Skeletal muscle tissue (tissue), 4 donors: ENCODE measurements around the gene USP3. TPM values are rescaled to one million over a fixed set of nuclear protein-coding genes. Genes with fewer than 3 reads are reported as not detected.

Experiments used
- H3K27ac ChIP-seq: one replicate; pipeline ENCODE4 v1.7.0; 2013; ENCODE audit warnings: mild to moderate bottlenecking, low read depth, low read length, inconsistent platforms
- H3K27me3 ChIP-seq, 3 donors: one replicate each; pipeline ENCODE4 v1.7.0; 2013; ENCODE audit warnings: low read length in 3 of 3; ENCODE audit not compliant: control insufficient read depth in 3 of 3, insufficient read depth in 3 of 3
- H3K36me3 ChIP-seq, 3 donors: one replicate each; pipeline ENCODE4 v1.7.0; 2013; ENCODE audit warnings: low read length in 3 of 3; ENCODE audit not compliant: control insufficient read depth in 3 of 3, insufficient read depth in 3 of 3
- H3K4me1 ChIP-seq, 3 donors: one replicate each; pipeline ENCODE4 v1.7.0; 2013; ENCODE audit warnings: low read length in 3 of 3, mild to moderate bottlenecking in 3 of 3; ENCODE audit not compliant: control insufficient read depth in 3 of 3, insufficient read depth in 3 of 3
- H3K4me3 ChIP-seq, 3 donors: one replicate each; pipeline ENCODE4 v1.7.0; 2013; ENCODE audit warnings: low read length in 3 of 3
- H3K9ac ChIP-seq, 3 donors: one replicate each; pipeline ENCODE4 v1.7.0; 2013; ENCODE audit warnings: low read length in 3 of 3, mild to moderate bottlenecking in 3 of 3, moderate library complexity in 2 of 3, low read depth in 1 of 3
- H3K9me3 ChIP-seq, 3 donors: one replicate each; pipeline ENCODE4 v1.7.0; 2013; ENCODE audit warnings: low read length in 3 of 3; ENCODE audit not compliant: control insufficient read depth in 3 of 3
- total RNA-seq: library from RNA; depleted of rRNA; stranded (reverse); fragments of >200 nt; gene quantifications from one replicate; pipeline ENCODE4 v1.2.3, GENCODE V29; 2014
- donor health status: Osteomylitis.

USP3 gene
- total RNA-seq, 1 donor from 2014 or later: 33.4 TPM

- H3K9ac ChIP-seq: no peak overlapping the region
Observed at GRCh38 chr15:63538876-63539275, 34.5 kb downstream of the USP3 start.

GRCh38 chr15:63539521-63539920 lies 35.1 kb downstream of the USP3 start:
- H3K36me3 ChIP-seq: peaks cover 0 to 10% (median 0%) of the 10 kb centered on the region in 3 donors
- no peak overlapping the region for H3K9ac ChIP-seq
- H3K27ac ChIP-seq: no peak overlapping the region

More at GRCh38 chr15:63538876-63539275, 34.5 kb downstream of the USP3 start:
- H3K4me3 ChIP-seq: no peak overlapping the region
- no peak overlapping the region for H3K27ac ChIP-seq
- H3K27me3 ChIP-seq: no peaks in the 10 kb centered on the region
- H3K36me3 ChIP-seq: peaks cover 0 to 10% (median 0%) of the 10 kb centered on the region in 3 donors
- H3K4me1 ChIP-seq: peaks cover 0 to 5% (median 0%) of the 10 kb centered on the region in 3 donors
- H3K9me3 ChIP-seq: no peaks in the 10 kb centered on the region

GRCh38 chr15:63539998-63540397 lies 35.6 kb downstream of the USP3 start:
- no peak overlapping the region for H3K27ac ChIP-seq

More at GRCh38 chr15:63539521-63539920, 35.1 kb downstream of the USP3 start:
- Histone ChIP-seq H3K4me1 (peaks cover 0 to 5% (median 0%) of the 10 kb centered on the region in 3 donors), H3K27me3 (no peaks in the 10 kb centered on the region), H3K4me3 (no peak overlapping the region), H3K9me3 (no peaks in the 10 kb centered on the region)

GRCh38 chr15:63540449-63540848 lies 36.1 kb downstream of the USP3 start:
- H3K27me3 ChIP-seq: no peaks in the 10 kb centered on the region
- H3K27ac ChIP-seq: no peak overlapping the region
- peaks cover 0 to 10% (median 0%) of the 10 kb centered on the region in 3 donors for H3K36me3 ChIP-seq
- H3K9ac ChIP-seq: no peak overlapping the region
- no peak overlapping the region for H3K4me3 ChIP-seq
- no peaks in the 10 kb centered on the region for H3K9me3 ChIP-seq
- H3K4me1 ChIP-seq: peaks cover 0 to under 1% (median 0%) of the 10 kb centered on the region in 3 donors

More at GRCh38 chr15:63539998-63540397, 35.6 kb downstream of the USP3 start:
- Histone ChIP-seq H3K4me3 (no peak overlapping the region), H3K4me1 (peaks cover 0 to 5% (median 0%) of the 10 kb centered on the region in 3 donors), H3K27me3 (no peaks in the 10 kb centered on the region), H3K36me3 (peaks cover 0 to 10% (median 0%) of the 10 kb centered on the region in 3 donors), H3K9me3 (no peaks in the 10 kb centered on the region), H3K9ac (no peak overlapping the region)

- Histone ChIP-seq H3K9ac (no peak overlapping the region), H3K4me3 (no peak overlapping the region), H3K4me1 (no peaks in the 10 kb centered on the region), H3K9me3 (no peaks in the 10 kb centered on the region), H3K27ac (no peak overlapping the region), H3K36me3 (peaks cover 0 to 7% (median 0%) of the 10 kb centered on the region in 3 donors), H3K27me3 (no peaks in the 10 kb centered on the region)
Observed at GRCh38 chr15:63544258-63545026, 40.0 kb downstream of the USP3 start.

- H3K9me3 ChIP-seq: no peaks in the 10 kb centered on the region
Observed at GRCh38 chr15:63545520-63545919, 41.1 kb downstream of the USP3 start.

GRCh38 chr15:63551400-63551799 lies 47.0 kb downstream of the USP3 start:
- H3K27me3 ChIP-seq: no peaks in the 10 kb centered on the region
- no peak overlapping the region for H3K27ac ChIP-seq
- H3K36me3 ChIP-seq: no peaks in the 10 kb centered on the region
- no peaks in the 10 kb centered on the region for H3K9me3 ChIP-seq
- H3K4me3 ChIP-seq: no peak overlapping the region
- H3K4me1 ChIP-seq: peaks cover 0 to 12% (median 0%) of the 10 kb centered on the region in 3 donors
- H3K9ac ChIP-seq: no peak overlapping the region

More at GRCh38 chr15:63545520-63545919, 41.1 kb downstream of the USP3 start:
- no peaks in the 10 kb centered on the region for H3K4me1 ChIP-seq
- no peak overlapping the region for H3K4me3 ChIP-seq
- H3K27me3 ChIP-seq: no peaks in the 10 kb centered on the region
- no peaks in the 10 kb centered on the region for H3K36me3 ChIP-seq
- H3K27ac ChIP-seq: no peak overlapping the region
- no peak overlapping the region for H3K9ac ChIP-seq

- no peak overlapping the region for H3K9ac ChIP-seq
Observed at GRCh38 chr15:63553388-63553791, 49.0 kb downstream of the USP3 start.

GRCh38 chr15:63554337-63554927 lies 50.0 kb downstream of the USP3 start:
- Histone ChIP-seq H3K4me1 (peaks cover 0 to 12% (median 0%) of the 10 kb centered on the region in 3 donors), H3K27me3 (no peaks in the 10 kb centered on the region), H3K36me3 (peaks cover 0 to 9% (median 9%) of the 10 kb centered on the region in 3 donors), H3K9ac (no peak overlapping the region), H3K27ac (no peak overlapping the region), H3K4me3 (no peak overlapping the region), H3K9me3 (no peaks in the 10 kb centered on the region)

More at GRCh38 chr15:63553388-63553791, 49.0 kb downstream of the USP3 start:
- no peak overlapping the region for H3K27ac ChIP-seq
- no peaks in the 10 kb centered on the region for H3K9me3 ChIP-seq
- no peak overlapping the region for H3K4me3 ChIP-seq
- H3K27me3 ChIP-seq: no peaks in the 10 kb centered on the region
- peaks cover 0 to 12% (median 0%) of the 10 kb centered on the region in 3 donors for H3K4me1 ChIP-seq
- peaks cover 0 to 9% (median 9%) of the 10 kb centered on the region in 3 donors for H3K36me3 ChIP-seq

GRCh38 chr15:63555507-63555906 lies 51.1 kb downstream of the USP3 start:
- no peak overlapping the region for H3K27ac ChIP-seq
- no peak overlapping the region for H3K4me3 ChIP-seq
- H3K4me1 ChIP-seq: peaks cover 0 to 12% (median 0%) of the 10 kb centered on the region in 3 donors
- H3K9ac ChIP-seq: no peak overlapping the region
- H3K27me3 ChIP-seq: no peaks in the 10 kb centered on the region
- peaks cover 0 to 14% (median 12%) of the 10 kb centered on the region in 3 donors for H3K36me3 ChIP-seq
- no peaks in the 10 kb centered on the region for H3K9me3 ChIP-seq
